Stomach (tissue), 9 donors: ENCODE results near the gene VAMP2. TPM values are rescaled to one million over a fixed set of nuclear protein-coding genes. Genes with fewer than 3 reads are reported as not detected.

ENCODE experiments used
- DNase-seq, 2 donors: peaks; one replicate each; pipeline versions ENCODE4 v3.0.0 to v3.0.0-alpha.2; 2013 to 2019
- H3K27ac ChIP-seq, 5 donors: fragments of 200-600 bp in 4 of 5; sonication (generic) in 4 of 5; one replicate each; pipeline ENCODE4 v1.5.1; 2013 to 2019; ENCODE audit warnings: mild to moderate bottlenecking in 1 of 5, moderate library complexity in 1 of 5
- H3K27me3 ChIP-seq, 3 donors: fragments of 200-600 bp; sonication (generic); one replicate each; pipeline ENCODE4 v1.5.1; 2017 to 2019; ENCODE audit warnings: mixed run types in 1 of 3
- H3K36me3 ChIP-seq, 4 donors: fragments of 200-600 bp; sonication (generic); 1 replicate in 3 of 4; 2 replicates in 1 of 4; pipeline ENCODE4 v1.5.1; 2016 to 2019
- H3K4me1 ChIP-seq, 4 donors: fragments of 200-600 bp; sonication (generic); one replicate each; pipeline ENCODE4 v1.5.1; 2016 to 2019
- H3K4me3 ChIP-seq, 4 donors: fragments of 200-600 bp; sonication (generic) in 3 of 4; one replicate each; pipeline ENCODE4 v1.5.1; 2016 to 2019; ENCODE audit warnings: mild to moderate bottlenecking in 1 of 4
- H3K9me3 ChIP-seq, 4 donors: fragments of 200-600 bp; sonication (generic); one replicate each; pipeline ENCODE4 v1.5.1; 2016 to 2019
- CTCF ChIP-seq, 7 experiments: fragments of 450-650 bp in 4 of 7; fragments of 200-600 bp in 3 of 7; sonication (generic) in 3 of 7; IDR thresholded peaks; one replicate each; pipeline ENCODE4 v1.5.1; 2016 to 2019; ENCODE audit warnings: antibody characterized with exemption in 7 of 7, control low read depth in 2 of 7, mild to moderate bottlenecking in 1 of 7
- EP300 ChIP-seq: sonication (generic); formaldehyde crosslinking; IDR thresholded peaks from one replicate; pipeline ENCODE4 v1.6.1; 2017; ENCODE audit warnings: antibody characterized with exemption
- POLR2A ChIP-seq, 4 donors: fragments of 450-650 bp; IDR thresholded peaks; one replicate each; pipeline ENCODE4 v1.6.1; 2016; ENCODE audit warnings: antibody characterized with exemption in 4 of 4, control low read depth in 2 of 4, mild to moderate bottlenecking in 1 of 4, moderate library complexity in 1 of 4
- POLR2AphosphoS5 ChIP-seq, 3 donors: sonication (generic); formaldehyde crosslinking; IDR thresholded peaks; one replicate each; pipeline ENCODE4 v1.6.1; 2016; ENCODE audit warnings: antibody characterized with exemption in 3 of 3
- WGBS, 5 donors: extraction: QIAGEN DNeasy Blood & Tissue Kit in 3 of 5; methylation state at CpG; one replicate each; pipeline versions ENCODE4 v1.1.5 to v1.1.7; 2013 to 2018; 5-methylcytosine and 5-hydroxymethylcytosine counted together
- intact Hi-C: fragments of 100-400 bp; cut with DNase I; formaldehyde crosslinking; loops from one replicate; pipeline ENCODE4 v1.15.1; 2023; ENCODE audit warnings: low total_unique reads
- polyA plus RNA-seq, 3 donors: library from polyadenylated mRNA; stranded (reverse); fragments of 200-250 nt; gene quantifications; one replicate each; pipeline ENCODE4 v1.2.3, GENCODE V29; 2013
- total RNA-seq, 5 donors: library from RNA; depleted of rRNA; stranded (reverse); fragments of >200 nt; gene quantifications; one replicate each; pipeline versions ENCODE4 v1.1.0 to v1.2.3, GENCODE V29; 2014 to 2016
- donor health status: healthy with polysubstance abuse.
- donor health status: Bipolar disorder and iron deficiency.
- donor health status: healthy.

Gene VAMP2
- total and polyA plus RNA-seq, 8 donors, result 6.7 to 104 (median 37.8) TPM

GRCh38 chr17:8133399-8133798, 29.3 kb downstream of the VAMP2 start:
- Histone ChIP-seq H3K36me3 (no peaks in the 10 kb centered on the region), H3K4me1 (peaks cover 5 to 10% (median 8%) of the 10 kb centered on the region in 4 donors), H3K4me3 (no peak overlapping the region), H3K27ac (no peak overlapping the region), H3K9me3 (no peaks in the 10 kb centered on the region), H3K27me3 (peaks cover 0 to 33% (median 5%) of the 10 kb centered on the region in 3 donors)
- no peak for DNase-seq
- TF ChIP-seq CTCF (IDR thresholded peaks at IDR 0.05) (no peak), POLR2AphosphoS5 (IDR thresholded peaks at IDR 0.05) (no peak), POLR2A (IDR thresholded peaks at IDR 0.05) (no peak), EP300 (no peak)
- 69 to 79% (median 74%) methylated on average over 12 of the region's 12 CpGs for WGBS, 5 donors
- intact Hi-C loops, result no loop called here

- TF ChIP-seq EP300, result no peak
- TF ChIP-seq CTCF (IDR thresholded peaks at IDR 0.05), result no peak
- no peak for TF ChIP-seq POLR2A (IDR thresholded peaks at IDR 0.05)
- TF ChIP-seq POLR2AphosphoS5 (IDR thresholded peaks at IDR 0.05), result no peak
- intact Hi-C loops, result no loop called here
- peaks cover 0 to 47% (median 5%) of the 10 kb centered on the region in 3 donors for H3K27me3 ChIP-seq
- DNase-seq, result no peak
- no peak overlapping the region for H3K4me3 ChIP-seq
- WGBS, 5 donors, result 48 to 70% (median 62%) methylated on average over 3 of the region's 3 CpGs
- no peaks in the 10 kb centered on the region for H3K36me3 ChIP-seq
- H3K9me3 ChIP-seq, result no peaks in the 10 kb centered on the region
- no peak overlapping the region for H3K27ac ChIP-seq
- peaks cover 4 to 8% (median 6%) of the 10 kb centered on the region in 4 donors for H3K4me1 ChIP-seq
Observed at GRCh38 chr17:8131844-8132441, 30.8 kb downstream of the VAMP2 start.

GRCh38 chr17:8128125-8128784, 34.5 kb downstream of the VAMP2 start:
- WGBS, 5 donors, result 58 to 74% (median 72%) methylated on average over 14 of the region's 14 CpGs
- DNase-seq, result no peak
- Histone ChIP-seq H3K4me3 (no peak overlapping the region), H3K9me3 (no peaks in the 10 kb centered on the region), H3K27me3 (peaks cover 0 to 82% (median 26%) of the 10 kb centered on the region in 3 donors), H3K36me3 (no peaks in the 10 kb centered on the region), H3K27ac (no peak overlapping the region), H3K4me1 (peaks cover 39 to 45% (median 43%) of the 10 kb centered on the region in 4 donors)
- intact Hi-C loops, result no loop called here
- TF ChIP-seq POLR2A (IDR thresholded peaks at IDR 0.05), result no peak
- TF ChIP-seq CTCF (IDR thresholded peaks at IDR 0.05), result no peak
- no peak for TF ChIP-seq POLR2AphosphoS5 (IDR thresholded peaks at IDR 0.05)
- no peak for TF ChIP-seq EP300

GRCh38 chr17:8126491-8127066, 36.2 kb downstream of the VAMP2 start:
- DNase-seq, result peak in 1 of 2 donors; percentile 83
- Histone ChIP-seq H3K36me3 (no peaks in the 10 kb centered on the region), H3K9me3 (no peaks in the 10 kb centered on the region), H3K4me3 (peak overlapping the region; percentile 65 to 72 (median 68)), H3K4me1 (peaks cover 56 to 61% (median 60%) of the 10 kb centered on the region in 4 donors), H3K27me3 (peaks cover 0 to 96% (median 43%) of the 10 kb centered on the region in 3 donors), H3K27ac (peak overlapping the region; percentile 22 to 81 (median 57))
- TF ChIP-seq EP300, result no peak
- TF ChIP-seq POLR2AphosphoS5 (IDR thresholded peaks at IDR 0.05), result no peak
- no peak for TF ChIP-seq CTCF (IDR thresholded peaks at IDR 0.05)
- no peak for TF ChIP-seq POLR2A (IDR thresholded peaks at IDR 0.05)
- WGBS, 5 donors, result 0 to 2% (median 0%) methylated on average over 23 to 45 of the region's 45 CpGs
- intact Hi-C loops, result no loop called here
